GM21447 (cell line): ENCODE results near the gene GPR180.

ENCODE experiments used
- ATAC-seq: cut with Tn5 transposase; IDR thresholded peaks from one replicate; pipeline ENCODE4 v1.9.1; 2021; ENCODE audit not compliant: unreplicated experiment

Gene GPR180

GRCh38 chr13:94640721-94641120 lies 39.1 kb downstream of the GPR180 start:
- no peak for ATAC-seq

GRCh38 chr13:94641409-94641941 lies 39.8 kb downstream of the GPR180 start:
- no peak for ATAC-seq

GRCh38 chr13:94646904-94647303 lies 45.2 kb downstream of the GPR180 start:
- ATAC-seq = peak; percentile 75

GRCh38 chr13:94656176-94656575 lies 54.5 kb downstream of the GPR180 start:
- no peak for ATAC-seq

GRCh38 chr13:94656766-94657165 lies 55.1 kb downstream of the GPR180 start:
- ATAC-seq = peak; percentile 75

- ATAC-seq = peak; percentile 14
Observed at GRCh38 chr13:94657167-94657566, 55.5 kb downstream of the GPR180 start.

GRCh38 chr13:94658926-94659597 lies 57.4 kb downstream of the GPR180 start:
- ATAC-seq = no peak

GRCh38 chr13:94659598-94659946 lies 57.9 kb downstream of the GPR180 start:
- ATAC-seq = no peak

- no peak for ATAC-seq
Observed at GRCh38 chr13:94660695-94661326, 59.2 kb downstream of the GPR180 start.

GRCh38 chr13:94661406-94661805 lies 59.7 kb downstream of the GPR180 start:
- ATAC-seq = no peak

GRCh38 chr13:94662274-94662945 lies 60.8 kb downstream of the GPR180 start:
- ATAC-seq = no peak

- ATAC-seq = no peak
Observed at GRCh38 chr13:94664889-94665288, 63.2 kb downstream of the GPR180 start.

- no peak for ATAC-seq
Observed at GRCh38 chr13:94666065-94666464, 64.4 kb downstream of the GPR180 start.

- ATAC-seq = no peak
Observed at GRCh38 chr13:94667190-94667589, 65.5 kb downstream of the GPR180 start.

GRCh38 chr13:94672400-94672799 lies 70.7 kb downstream of the GPR180 start:
- ATAC-seq = no peak

GRCh38 chr13:94673851-94674250 lies 72.2 kb downstream of the GPR180 start:
- no peak for ATAC-seq

- peak; percentile 65 for ATAC-seq
Observed at GRCh38 chr13:94674609-94675348, 73.1 kb downstream of the GPR180 start.

- no peak for ATAC-seq
Observed at GRCh38 chr13:94677799-94678198, 76.1 kb downstream of the GPR180 start.

- no peak for ATAC-seq
Observed at GRCh38 chr13:94678845-94679244, 77.2 kb downstream of the GPR180 start.

- no peak for ATAC-seq
Observed at GRCh38 chr13:94679614-94680013, 78.0 kb downstream of the GPR180 start.

GRCh38 chr13:94682229-94682628 lies 80.6 kb downstream of the GPR180 start:
- no peak for ATAC-seq
